Lower lobe of right lung (tissue), 2 donors: ENCODE results near the gene TMEM175. TPM values are rescaled to one million over a fixed set of nuclear protein-coding genes. Genes with fewer than 3 reads are reported as not detected.

Experiments used
- ATAC-seq, 2 donors: fragments of 200-7000 bp; cut with Tn5 transposase; one replicate each; pipeline ENCODE4 v1.9.1; 2020 to 2022; ENCODE audit warnings: mild to moderate bottlenecking in 2 of 2, moderate library complexity in 2 of 2
- DNase-seq: peaks from one replicate; pipeline ENCODE4 v3.0.0-alpha.2; 2020
- H3K27ac ChIP-seq: fragments of 200-600 bp; one replicate; pipeline ENCODE4 v1.8.0; 2022
- H3K27me3 ChIP-seq: fragments of 200-600 bp; one replicate; pipeline ENCODE4 v1.8.0; 2022; ENCODE audit warnings: low read depth
- H3K36me3 ChIP-seq: fragments of 200-600 bp; one replicate; pipeline ENCODE4 v1.8.0; 2022; ENCODE audit warnings: mild to moderate bottlenecking
- H3K4me1 ChIP-seq: fragments of 200-600 bp; one replicate; pipeline ENCODE4 v1.8.0; 2022
- H3K4me3 ChIP-seq: fragments of 200-600 bp; one replicate; pipeline ENCODE4 v1.8.0; 2022; ENCODE audit warnings: mild to moderate bottlenecking
- H3K9me3 ChIP-seq: fragments of 200-600 bp; one replicate; pipeline ENCODE4 v1.8.0; 2022
- CTCF ChIP-seq: fragments of 200-600 bp; IDR thresholded peaks from one replicate; pipeline ENCODE4 v1.8.0; 2022; ENCODE audit warnings: antibody characterized with exemption, mild to moderate bottlenecking
- intact Hi-C: fragments of 100-400 bp; cut with DNase I; formaldehyde crosslinking; loops from one replicate; pipeline ENCODE4 v1.11.0; 2022
- total RNA-seq: library from RNA; stranded (reverse); fragmentation: NEBNext Ultra II Directional; extraction: Animal tissue kit (Norgen Biotek cat#: 25700); gene quantifications from one replicate; pipeline ENCODE4 v1.2.1, GENCODE V29; 2021
- donor health status: DM: no; HTN: yes; CAD: no; lungs with severe emphysema.

The TMEM175 gene
- total RNA-seq, 1 donor from 2014 or later: 45.3 TPM

- Histone ChIP-seq H3K27me3 (no peaks in the 10 kb centered on the region), H3K4me3 (no peak overlapping the region), H3K9me3 (no peaks in the 10 kb centered on the region), H3K4me1 (no peaks in the 10 kb centered on the region), H3K27ac (no peak overlapping the region), H3K36me3 (peaks cover 84% of the 10 kb centered on the region)
- intact Hi-C loops: no loop called here
- ATAC-seq: no peak
- TF ChIP-seq CTCF: no peak
- peak; percentile 47 for DNase-seq
Observed at GRCh38 chr4:962231-963208, 30.3 kb downstream of the TMEM175 start.

DNA sequence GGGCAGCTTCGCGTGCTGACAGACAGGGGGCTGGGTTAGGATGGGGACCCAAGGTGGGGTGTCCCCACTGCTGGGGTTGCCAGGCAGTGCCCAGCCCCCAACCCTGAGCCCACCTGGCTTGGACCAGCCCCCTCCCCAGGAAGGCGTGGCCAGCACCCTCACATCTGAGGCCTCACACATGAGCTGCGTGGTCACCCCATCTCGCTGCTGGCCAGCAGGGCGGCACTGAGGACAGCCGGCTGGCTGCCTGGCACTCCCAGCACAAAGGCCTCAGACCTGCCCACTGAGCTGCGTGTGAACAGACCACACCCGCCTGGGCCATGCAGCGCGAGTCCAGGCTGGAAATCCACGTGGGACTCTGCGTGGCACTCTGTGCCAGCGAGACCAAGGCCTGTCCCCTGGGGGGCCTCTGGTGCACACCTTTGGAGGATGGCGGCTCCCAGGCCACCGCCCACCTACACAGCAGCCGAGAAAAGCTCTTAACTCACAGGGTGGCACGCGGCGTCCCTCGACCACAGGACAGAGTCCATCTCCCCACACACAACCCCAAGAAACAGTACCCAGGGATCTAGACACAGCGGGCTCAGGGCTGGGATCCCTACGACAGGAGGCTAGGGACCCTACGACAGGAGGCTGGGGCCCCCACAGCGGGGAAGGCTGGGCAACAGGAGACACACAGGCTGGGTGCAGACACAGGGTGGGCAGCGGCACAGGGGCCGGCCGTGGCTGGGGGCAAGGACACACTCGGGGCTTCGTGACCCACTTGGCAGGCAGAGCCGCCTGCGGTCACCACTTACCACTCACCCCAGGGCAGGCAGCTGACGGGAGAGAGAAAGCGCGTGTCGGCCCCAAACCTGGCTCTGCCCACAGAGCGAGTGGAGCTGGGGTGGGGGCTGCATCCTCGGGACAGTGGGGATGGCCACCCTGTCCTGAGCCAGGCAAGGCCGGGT is 31.3 kb downstream of the TMEM175 start:
- Histone ChIP-seq H3K27ac (no peak overlapping the region), H3K4me3 (no peak overlapping the region), H3K36me3 (peaks cover 74% of the 10 kb centered on the region), H3K4me1 (no peaks in the 10 kb centered on the region), H3K9me3 (no peaks in the 10 kb centered on the region), H3K27me3 (no peaks in the 10 kb centered on the region)
- TF ChIP-seq CTCF: no peak
- DNase-seq: peak; percentile 37
- ATAC-seq: no peak
- intact Hi-C loops: no loop called here

DNA sequence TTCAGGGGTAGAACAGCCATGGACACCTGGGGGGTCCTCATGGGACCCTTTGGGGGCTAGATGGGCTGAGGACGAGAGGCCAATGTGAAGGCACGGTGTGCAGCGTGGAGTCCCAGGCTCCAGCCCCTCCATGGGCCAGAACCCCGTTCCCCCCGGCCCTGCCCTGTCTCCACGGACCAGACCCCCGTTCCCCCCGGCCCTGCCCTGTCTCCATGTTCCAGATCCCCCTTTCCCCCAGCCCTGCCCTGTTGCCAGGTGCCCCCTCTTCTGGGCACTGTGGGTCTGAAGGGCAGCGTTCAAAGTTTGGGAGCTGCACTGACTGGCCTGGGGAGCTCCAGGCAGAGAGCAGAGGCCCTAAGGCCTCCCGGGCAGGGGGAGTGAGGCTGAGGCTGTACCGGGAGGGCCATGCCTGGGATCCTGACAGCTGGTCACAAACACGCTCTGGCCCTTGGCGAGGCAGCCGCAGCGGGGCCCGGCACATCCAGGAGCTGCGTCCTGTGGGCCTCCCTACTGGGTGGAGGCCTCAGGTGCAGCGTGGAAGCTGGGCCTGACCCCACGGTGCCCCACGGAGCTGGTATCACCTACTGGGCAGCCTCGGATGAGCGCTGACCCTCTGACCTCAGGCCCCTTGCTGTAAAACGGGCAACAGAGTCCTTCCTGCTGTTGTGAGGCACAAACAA is 32.2 kb downstream of the TMEM175 start:
- no peak for ATAC-seq
- Histone ChIP-seq H3K27me3 (no peaks in the 10 kb centered on the region), H3K36me3 (peaks cover 65% of the 10 kb centered on the region), H3K4me3 (no peak overlapping the region), H3K27ac (no peak overlapping the region), H3K9me3 (no peaks in the 10 kb centered on the region), H3K4me1 (no peaks in the 10 kb centered on the region)
- no peak for TF ChIP-seq CTCF
- no peak for DNase-seq
- intact Hi-C loops: no loop called here

DNA sequence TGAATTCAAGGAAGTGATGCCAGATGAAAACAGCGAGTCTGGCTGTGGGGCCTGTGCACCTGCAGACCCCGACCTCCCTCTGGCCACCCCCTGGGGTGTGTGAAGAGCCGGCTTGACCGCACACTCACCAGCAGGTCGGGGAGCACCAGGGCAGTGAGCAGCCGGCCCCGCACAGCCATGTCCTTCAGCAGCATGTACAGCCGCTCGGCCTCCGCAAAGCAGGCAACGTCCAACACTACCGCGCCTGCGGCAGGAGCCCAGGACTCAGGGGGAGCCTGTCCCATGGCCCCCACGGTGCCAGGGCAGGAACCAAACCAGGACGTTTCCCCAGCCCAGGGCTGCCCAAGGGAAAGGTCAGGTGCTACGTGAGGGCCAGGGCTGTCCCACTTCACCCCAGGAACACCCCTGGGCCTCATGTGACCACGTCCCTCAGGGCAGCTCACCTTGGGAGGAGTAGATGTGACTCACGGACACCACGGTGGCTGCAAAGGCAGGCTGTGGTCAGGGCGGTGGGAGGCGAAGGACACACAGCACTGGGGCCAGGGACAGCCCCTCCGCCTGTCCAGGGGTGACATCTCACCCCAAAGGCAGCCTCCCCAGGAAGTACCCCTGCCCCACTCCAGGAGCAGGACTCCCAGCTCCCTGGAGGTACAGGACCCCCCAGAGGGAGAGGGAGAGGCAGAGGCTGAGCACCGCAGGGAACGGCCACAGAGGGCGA is 32.9 kb downstream of the TMEM175 start:
- Histone ChIP-seq H3K9me3 (no peaks in the 10 kb centered on the region), H3K4me3 (no peak overlapping the region), H3K36me3 (peaks cover 60% of the 10 kb centered on the region), H3K27ac (no peak overlapping the region), H3K27me3 (no peaks in the 10 kb centered on the region), H3K4me1 (no peaks in the 10 kb centered on the region)
- ATAC-seq (no peak), DNase-seq (no peak)
- intact Hi-C loops: no loop called here
- no peak for TF ChIP-seq CTCF

DNA sequence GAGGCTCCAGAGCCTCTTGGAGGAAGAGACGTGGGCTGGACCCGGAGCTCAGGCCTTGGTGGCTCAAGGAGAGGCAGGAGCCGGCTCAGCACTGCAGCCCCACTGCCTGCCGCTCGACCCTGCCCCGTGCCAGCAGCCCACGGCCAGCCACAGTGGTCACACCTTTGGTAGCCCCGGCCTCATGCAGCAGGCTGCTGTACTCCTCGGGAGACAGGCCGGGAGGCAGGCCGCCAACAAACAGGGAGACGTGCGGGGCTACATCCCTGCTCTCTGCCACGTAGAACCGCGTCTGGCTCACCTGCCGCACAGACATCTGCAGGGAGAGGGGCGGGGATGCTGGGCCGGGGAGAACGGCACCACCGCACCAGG is 33.5 kb downstream of the TMEM175 start:
- peaks cover 4% of the 10 kb centered on the region for H3K4me1 ChIP-seq
- H3K36me3 ChIP-seq: peaks cover 55% of the 10 kb centered on the region
- DNase-seq (no peak), ATAC-seq (no peak)
- H3K27ac ChIP-seq: no peak overlapping the region
- H3K4me3 ChIP-seq: no peak overlapping the region
- intact Hi-C loops: no loop called here
- H3K27me3 ChIP-seq: no peaks in the 10 kb centered on the region
- no peaks in the 10 kb centered on the region for H3K9me3 ChIP-seq
- no peak for TF ChIP-seq CTCF
